Measurements from ENCODE around the gene L1TD1.
"Not testable (repeated sequence)": the region's sequence is repeated elsewhere in the genome, so short reads cannot be mapped to it uniquely, and the experiment has no call there.

Gene L1TD1

GRCh38 chr1:62194651-62195544, at the start of gene L1TD1:
Gene L1TD1 (plus strand): TSS chr1:62194849. CDS start chr1:62206629, 11,780 bp downstream.
- no peak for DNase-seq (ENCODE audit: low read depth)

DNA sequence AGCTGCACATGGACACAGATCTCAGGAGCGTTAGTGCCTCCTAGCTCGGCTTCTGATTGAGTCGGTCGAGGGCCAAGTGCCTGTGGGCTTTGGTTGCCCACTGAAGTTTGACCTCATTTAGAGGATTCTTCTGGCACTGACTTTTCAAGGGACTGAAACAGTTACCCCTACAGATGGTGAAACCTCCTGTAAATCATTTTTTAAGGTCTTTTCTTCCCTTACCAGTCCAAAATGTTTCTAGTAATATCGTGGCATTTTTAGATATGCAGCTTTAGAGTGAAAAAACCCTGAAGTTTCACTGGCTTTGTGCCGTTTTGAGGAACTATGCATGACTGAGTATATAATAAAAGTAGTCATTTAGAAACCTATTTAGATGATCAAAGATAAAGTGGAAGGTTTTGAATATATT, 34.7 kb upstream of the L1TD1 start:
- DNase-seq (ENCODE audit: low read depth), result no peak

- no peak for DNase-seq (ENCODE audit: low read depth)
Observed at GRCh38 chr1:62161711-62162110, 32.9 kb upstream of the L1TD1 start.

DNA sequence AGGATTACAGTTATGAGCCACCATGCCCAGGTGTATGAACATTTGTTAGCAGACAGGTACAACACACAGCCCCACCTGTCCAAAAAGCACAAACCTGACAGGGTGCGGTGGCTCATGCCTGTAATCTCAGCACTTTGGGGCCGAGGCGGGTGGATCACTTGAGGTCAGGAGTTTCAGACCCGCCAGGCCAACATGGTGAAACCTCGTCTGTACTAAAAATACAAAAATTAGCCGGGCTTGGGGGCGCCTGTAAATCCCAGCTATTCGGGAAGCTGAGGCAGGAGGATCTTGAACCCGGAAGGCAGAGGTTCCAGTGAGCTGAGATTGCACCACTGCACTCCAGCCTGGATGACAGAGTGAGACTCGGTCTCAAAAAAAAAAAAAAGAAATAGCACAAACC, 24.3 kb upstream of the L1TD1 start:
- not testable (repeated sequence) for DNase-seq (ENCODE audit: low read depth)

DNA sequence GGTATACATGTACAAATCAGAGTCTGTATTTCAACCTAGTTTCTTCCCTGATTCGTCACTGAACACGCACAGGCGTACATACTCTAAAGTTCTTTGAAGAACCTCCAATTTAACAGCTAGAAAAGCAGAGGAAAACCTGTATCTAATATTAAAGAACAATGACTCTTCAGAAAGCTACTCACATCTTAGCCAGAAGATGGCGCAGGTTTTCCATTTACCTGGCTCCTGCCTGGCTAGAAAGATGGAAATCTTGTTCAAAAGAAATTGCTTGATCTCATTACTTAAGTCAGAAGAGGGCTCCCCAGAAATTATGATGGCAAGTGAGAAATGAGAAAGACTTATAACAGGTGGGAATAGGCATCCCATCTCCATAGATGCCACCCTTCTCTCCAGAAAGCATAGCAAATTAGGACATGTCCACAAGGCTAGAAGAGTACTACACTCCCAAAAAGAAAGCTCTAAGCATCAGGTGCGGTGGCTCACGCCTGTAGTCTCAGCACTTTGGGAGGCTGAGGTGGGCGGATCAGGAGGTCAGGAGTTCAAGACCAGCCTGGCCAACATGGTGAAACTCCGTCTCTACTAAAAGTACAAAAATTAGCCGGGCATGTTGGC, 19.0 kb upstream of the L1TD1 start:
- peak; percentile 22 for DNase-seq (ENCODE audit: low read depth)

- DNase-seq (ENCODE audit: low read depth), result no peak
Observed at GRCh38 chr1:62176597-62177312, 17.9 kb upstream of the L1TD1 start.

DNA sequence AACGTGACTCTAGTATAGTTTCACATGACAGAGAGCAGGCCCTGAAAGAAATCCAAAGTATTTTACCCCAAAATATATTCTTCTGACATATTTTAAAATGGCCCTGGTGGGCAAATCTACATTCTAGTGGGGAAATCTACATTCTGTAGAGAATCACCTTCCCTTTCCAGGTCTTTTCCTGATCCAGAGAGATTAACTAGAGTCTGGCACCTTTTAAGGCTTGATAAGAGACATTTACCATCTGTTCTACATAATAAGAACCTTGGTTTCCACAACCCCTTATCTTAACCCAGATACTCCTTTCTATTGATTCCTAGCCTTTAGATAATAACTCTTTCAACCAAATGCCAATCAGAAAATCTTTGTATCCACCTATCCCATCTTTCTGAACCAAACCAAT, 17.0 kb upstream of the L1TD1 start:
- no peak for DNase-seq (ENCODE audit: low read depth)

DNA sequence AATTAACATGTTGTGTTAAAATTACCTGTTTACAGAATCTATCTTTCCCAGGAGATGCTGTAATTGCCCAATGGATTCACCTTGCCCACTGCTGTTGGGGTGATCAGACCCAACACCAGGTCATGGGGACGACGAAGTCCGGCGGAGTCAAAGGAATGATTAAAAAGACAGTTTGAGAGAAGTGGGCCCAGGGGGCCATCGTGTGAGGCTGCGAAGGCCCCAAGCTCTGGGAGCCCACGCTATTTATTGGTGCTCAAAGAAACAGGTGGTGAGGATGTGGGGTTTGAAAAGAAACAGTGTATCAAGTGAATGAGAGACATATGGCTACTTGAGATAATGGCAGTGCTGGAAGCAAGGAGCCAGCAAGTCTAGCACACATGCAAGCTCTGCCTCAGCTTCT, 16.3 kb upstream of the L1TD1 start:
- DNase-seq (ENCODE audit: low read depth), result no peak

DNA sequence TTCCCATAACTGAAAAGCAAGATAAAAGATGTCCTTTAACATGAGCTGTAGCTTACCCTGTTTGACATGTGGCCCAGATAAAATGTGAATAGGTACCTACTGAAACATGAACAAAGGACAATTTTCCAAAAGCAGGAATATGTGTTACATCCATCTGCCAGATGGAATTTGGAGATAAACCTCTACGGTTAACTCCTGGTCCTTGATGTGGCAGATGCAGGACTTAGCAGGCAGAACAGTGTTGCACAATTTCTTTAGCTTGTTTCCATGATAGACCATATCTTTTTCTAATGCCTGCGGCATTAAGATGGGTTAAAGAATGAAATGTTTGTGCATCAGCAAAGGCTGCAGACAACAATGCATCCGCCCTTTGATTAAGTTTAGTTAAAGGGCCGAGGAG, 14.6 kb upstream of the L1TD1 start:
- not testable (repeated sequence) for DNase-seq (ENCODE audit: low read depth)

DNA sequence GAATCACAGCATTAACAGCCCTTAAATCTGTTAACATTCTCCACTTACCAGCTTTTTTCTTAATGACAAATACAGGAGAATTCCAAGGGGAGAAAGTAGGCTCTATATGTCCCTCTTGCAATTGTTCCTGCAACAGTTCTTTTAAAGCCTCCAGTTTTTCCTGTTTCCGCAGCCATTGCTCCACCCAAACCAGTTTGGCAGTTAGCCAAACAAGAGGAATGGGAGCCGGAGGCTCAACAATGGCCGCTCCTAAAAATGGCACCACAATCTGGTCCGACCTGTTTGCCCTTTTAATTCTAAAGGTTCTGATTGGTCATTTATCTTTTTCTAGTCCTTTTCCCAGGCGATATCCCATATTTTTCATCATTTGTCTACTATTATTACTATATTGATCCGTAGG, 14.0 kb upstream of the L1TD1 start:
- DNase-seq (ENCODE audit: low read depth), result no peak

GRCh38 chr1:62181532-62181931, 13.1 kb upstream of the L1TD1 start:
- DNase-seq (ENCODE audit: low read depth), result no peak

DNA sequence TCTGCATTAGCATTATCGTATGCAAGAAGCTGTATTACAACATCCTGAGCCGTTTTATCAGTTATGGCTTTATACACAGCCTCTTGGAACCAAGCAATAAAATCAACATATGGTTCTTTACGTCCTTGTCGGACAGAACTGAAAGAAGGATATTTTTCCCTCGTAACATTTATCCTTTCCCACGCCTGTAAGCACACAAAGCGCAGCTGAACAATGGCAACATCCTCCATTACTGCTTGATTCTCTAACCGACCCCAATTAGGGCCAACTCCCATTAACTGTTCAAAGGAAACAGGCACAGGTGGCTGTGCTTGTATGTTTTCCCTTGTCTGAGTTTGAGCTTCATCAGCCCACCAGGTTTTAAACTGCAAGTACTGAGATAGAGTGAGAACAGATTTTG, 12.5 kb upstream of the L1TD1 start:
- not testable (repeated sequence) for DNase-seq (ENCODE audit: low read depth)

DNA sequence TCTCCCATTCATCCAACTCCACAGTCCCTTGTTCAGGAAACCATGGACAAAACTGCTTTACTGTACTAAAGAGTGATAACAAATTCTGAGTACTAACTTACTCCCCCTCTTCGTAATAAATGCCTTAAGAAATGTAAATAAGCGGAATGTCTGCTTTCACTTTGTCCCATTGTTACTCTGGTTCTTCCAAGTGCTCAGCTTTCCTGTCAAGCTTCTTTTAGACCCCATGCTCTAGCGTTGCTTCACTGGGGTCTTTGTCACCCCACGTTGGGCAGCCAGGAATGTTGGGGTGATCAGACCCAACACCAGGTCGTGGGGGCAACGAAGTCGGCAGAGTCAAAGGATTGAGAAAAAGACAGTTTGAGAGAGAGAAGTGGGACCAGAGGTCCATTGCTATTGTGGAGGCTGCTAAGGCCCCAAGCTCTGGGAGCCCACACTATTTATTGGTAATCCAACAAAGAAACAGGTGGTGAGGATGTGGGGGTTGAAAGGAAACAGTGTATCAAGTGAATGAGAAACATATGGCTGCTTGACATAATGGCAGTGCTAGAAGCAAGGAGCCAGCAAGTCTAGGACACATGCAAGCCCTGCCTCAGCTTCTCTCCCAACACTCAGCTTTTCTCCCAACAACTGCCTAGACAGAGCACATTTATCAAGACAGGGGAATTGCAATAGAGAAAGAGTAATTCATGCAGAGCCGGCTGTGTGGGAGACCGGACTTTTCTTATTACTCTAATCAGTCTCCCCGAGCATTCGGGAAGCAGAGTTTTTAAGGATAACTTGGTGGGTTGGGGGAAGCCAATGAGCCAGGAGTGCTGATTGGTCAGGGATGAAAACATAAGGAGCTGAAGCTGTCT, 11.3 kb upstream of the L1TD1 start:
- not testable (repeated sequence) for DNase-seq (ENCODE audit: low read depth)

GRCh38 chr1:62184336-62184735, 10.3 kb upstream of the L1TD1 start:
- DNase-seq (ENCODE audit: low read depth), result no peak

- not testable (repeated sequence) for DNase-seq (ENCODE audit: low read depth)
Observed at GRCh38 chr1:62185233-62185632, 9.4 kb upstream of the L1TD1 start.

GRCh38 chr1:62185677-62186076, 9.0 kb upstream of the L1TD1 start:
- DNase-seq (ENCODE audit: low read depth), result no peak

GRCh38 chr1:62187548-62187947, 7.1 kb upstream of the L1TD1 start:
- DNase-seq (ENCODE audit: low read depth), result no peak

GRCh38 chr1:62188111-62188510, 6.5 kb upstream of the L1TD1 start:
- DNase-seq (ENCODE audit: low read depth), result no peak

DNA sequence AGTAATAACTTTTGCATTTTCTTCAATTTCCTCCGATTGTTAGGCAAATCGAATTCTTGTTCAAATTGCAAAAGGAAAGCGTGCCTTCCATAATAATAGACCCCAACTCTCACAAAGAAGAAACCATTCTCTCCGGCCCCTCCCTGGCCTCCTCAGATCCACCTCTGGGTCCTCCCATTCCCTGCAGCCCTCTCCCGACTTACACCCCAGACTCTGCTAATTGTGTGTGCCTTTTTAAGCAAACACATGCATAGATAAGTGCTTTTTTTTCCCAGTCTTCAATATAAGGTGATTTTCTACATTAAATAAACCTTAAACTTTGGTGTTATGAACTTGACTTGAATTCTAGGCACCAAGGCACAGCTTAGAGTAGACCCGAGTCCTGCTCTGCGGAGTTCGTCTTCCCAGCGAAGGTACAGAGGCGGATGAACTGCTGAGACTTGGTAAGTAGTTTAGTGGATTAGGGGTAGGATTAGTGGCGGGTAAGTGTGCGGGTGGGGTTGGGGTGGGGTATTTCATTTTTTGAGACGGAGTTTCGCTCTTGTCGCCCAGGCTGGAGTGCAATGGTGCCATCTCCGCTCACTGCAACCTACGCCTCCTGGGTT, 1.5 kb downstream of the L1TD1 start:
- DNase-seq (ENCODE audit: low read depth), result no peak

DNA sequence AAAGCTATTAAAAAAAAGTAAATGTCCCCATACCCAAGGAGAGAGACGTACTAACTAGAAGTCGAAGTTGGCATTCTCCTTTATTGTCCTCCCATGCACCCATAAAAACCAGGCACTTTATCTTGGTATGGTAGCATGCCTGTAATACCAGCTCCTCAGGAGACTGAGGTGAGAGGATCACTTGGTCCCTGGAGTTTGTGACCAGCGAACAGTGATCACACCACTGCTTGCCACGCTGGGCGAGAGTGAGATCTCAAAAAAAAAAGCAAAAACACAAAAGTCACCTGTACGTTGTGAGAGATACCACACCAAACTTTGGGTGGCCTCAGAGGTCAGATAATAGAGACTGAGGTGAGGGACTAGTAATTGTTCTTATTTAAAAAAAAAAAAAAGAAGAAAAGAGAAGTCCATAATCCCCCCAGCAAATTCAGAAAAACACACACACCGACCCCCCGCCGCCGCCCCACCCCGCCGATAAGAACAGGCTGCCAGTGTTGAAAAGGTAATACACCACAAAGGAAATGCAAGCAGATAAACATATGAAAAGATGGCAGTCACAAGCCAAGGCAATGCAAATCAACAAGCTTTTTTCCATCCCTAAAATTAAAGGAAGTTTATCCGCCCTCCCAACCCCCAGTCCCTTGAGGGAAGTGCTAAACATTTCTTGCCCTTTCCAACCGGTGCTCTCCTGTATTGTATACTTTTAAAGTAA, 3.6 kb downstream of the L1TD1 start:
- DNase-seq (ENCODE audit: low read depth), result no peak

- no peak for DNase-seq (ENCODE audit: low read depth)
Observed at GRCh38 chr1:62198781-62199125, 4.1 kb downstream of the L1TD1 start.

Measured in HS-27A (cell line).